ENCODE data around the gene MBNL1.

MBNL1 gene

GRCh38 chr3:152299249-152299976, 30.7 kb downstream of the MBNL1 start:
- DNase-seq, result no peak

- no peak for DNase-seq
Observed at GRCh38 chr3:152300029-152300731, 31.5 kb downstream of the MBNL1 start.

DNA sequence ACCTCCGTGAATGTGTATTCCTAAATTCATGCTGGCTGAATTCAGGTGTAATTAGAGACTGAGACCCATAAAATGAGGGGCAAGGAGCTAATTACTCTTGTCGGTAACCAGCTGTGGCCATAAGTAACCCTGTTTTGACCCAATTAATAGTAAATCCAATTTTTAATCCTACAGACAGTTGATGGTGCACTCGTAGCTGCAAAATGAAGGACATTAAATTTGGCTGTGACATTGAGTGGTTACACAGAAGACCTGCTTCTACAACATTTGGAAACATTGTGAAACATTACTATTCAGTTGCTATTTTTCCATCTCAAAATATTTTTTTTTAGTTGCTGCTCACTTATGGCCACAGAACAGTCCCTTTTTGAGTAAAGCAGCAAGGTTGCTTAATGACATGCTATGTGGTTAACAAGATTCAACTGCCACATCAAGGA, 33.0 kb downstream of the MBNL1 start:
- DNase-seq, result no peak

GRCh38 chr3:152302521-152303021, 33.8 kb downstream of the MBNL1 start:
- DNase-seq, result peak; percentile 90

GRCh38 chr3:152304160-152304559, 35.4 kb downstream of the MBNL1 start:
- DNase-seq, result no peak

GRCh38 chr3:152305075-152305474, 36.3 kb downstream of the MBNL1 start:
- DNase-seq, result no peak

- peak; percentile 46 for DNase-seq
Observed at GRCh38 chr3:152307829-152308474, 39.2 kb downstream of the MBNL1 start.

DNA sequence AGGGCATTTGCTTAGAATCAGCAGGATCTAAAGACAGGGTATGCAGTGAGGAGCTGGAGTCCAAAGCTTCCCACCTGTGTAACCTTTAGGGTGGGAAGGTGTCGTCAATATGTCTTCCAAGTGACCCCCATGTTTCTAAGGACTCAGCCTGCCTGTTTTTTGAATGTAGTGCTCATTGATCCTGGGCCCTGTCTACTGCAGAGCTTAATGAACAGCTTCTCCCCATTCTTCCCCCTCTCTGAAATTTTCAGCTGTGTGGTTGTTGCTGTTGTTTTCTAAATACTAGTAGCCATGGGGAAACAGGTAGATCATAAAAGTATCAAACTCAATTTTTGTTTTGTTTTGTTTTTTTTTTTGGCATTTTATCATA, 39.7 kb downstream of the MBNL1 start:
- DNase-seq, result no peak

- peak; percentile 32 for DNase-seq
Observed at GRCh38 chr3:152309031-152309430, 40.3 kb downstream of the MBNL1 start.

- DNase-seq, result peak; percentile 66
Observed at GRCh38 chr3:152309535-152310307, 41.0 kb downstream of the MBNL1 start.

- no peak for DNase-seq
Observed at GRCh38 chr3:152313430-152313829, 44.7 kb downstream of the MBNL1 start.

GRCh38 chr3:152313914-152314313, 45.2 kb downstream of the MBNL1 start:
- no peak for DNase-seq

DNA sequence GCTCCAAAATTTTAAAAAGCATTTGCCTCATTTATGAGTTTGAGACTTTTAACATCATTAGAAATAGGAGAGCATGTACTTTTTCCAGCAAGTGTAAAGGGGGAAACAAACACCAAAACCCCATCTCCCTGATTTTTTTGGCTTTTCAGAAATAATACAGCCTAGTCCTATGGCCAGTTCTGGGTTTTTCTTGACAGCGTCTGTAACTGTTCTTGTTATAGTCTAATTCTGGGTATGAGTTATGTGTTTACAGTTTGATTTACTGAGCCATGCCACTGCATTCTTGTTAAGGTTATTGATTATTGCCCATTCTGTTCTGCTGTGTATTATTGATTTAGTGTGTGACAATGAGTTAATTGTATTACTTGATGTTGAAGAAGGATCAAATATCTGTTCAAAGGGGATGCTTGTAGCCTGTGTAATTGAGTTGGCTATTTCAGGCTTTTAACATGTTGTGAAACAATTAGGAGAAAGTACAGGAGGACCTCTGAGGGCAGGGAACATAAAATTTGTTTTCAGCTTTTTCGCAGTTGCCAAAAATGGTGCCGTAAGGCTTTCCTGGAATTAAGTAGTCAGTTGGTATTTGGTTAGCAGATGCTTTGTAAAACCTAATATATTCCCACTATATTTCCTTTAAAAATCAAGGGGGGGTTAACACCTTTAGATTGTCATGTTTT, 46.1 kb downstream of the MBNL1 start:
- DNase-seq, result no peak

DNA sequence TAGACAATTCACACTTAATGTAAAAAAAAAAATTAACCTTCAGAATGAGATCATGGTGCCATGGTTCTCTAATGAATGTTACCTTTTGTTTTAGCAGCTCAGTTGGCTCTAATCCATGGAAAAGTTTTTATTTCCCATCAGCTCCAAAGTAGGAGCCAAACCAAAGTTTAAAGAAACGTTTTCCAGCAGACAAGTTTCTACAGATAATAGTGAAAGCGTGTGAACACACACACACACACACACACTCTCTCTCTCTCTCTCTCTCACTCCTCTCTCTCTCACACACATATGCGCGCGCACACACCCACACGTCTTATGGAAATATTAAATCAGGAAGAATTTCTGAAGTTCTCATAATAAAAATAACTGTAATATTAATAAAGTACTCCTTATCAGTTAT, 46.9 kb downstream of the MBNL1 start:
- no peak for DNase-seq

DNA sequence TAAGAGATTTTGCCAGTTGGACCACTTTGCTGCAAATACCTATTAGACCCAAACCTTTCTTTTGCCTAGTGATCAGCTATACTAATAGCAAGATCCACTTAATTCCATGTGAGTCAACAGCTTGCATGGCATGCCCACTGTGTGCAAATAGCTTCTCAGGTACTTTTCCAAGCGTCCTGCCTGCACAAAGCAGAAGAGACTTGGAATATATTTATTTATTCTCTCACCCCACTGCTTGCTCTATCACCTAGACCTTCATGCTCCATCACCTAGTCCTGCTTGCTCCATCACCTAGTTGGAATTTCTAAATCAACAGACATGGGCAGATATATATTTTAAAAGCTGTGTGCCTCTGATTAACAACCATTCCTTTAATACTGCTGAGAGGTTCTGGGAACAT, 47.6 kb downstream of the MBNL1 start:
- no peak for DNase-seq

- DNase-seq, result no peak
Observed at GRCh38 chr3:152317184-152317583, 48.5 kb downstream of the MBNL1 start.

- peak; percentile 75 for DNase-seq
Observed at GRCh38 chr3:152317956-152318355, 49.2 kb downstream of the MBNL1 start.

DNA sequence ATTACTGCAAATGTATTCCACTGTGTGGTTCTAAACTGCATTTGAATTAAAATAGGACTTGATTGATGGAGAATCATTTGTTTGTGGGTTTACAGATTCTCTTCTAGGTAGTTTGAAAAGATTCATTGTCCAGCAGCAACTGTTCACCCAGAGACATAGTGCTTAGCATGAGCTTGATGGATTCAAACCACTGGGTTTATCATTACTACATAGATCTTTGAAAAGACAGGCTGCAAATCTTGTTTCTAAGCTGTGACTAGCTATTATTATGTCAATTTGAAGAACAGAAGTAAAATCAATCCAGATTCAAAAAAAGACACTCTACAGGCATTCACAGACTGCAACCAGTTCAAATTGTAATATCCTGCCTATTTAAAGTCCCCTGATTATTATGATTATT, 49.8 kb downstream of the MBNL1 start:
- DNase-seq, result no peak

DNA sequence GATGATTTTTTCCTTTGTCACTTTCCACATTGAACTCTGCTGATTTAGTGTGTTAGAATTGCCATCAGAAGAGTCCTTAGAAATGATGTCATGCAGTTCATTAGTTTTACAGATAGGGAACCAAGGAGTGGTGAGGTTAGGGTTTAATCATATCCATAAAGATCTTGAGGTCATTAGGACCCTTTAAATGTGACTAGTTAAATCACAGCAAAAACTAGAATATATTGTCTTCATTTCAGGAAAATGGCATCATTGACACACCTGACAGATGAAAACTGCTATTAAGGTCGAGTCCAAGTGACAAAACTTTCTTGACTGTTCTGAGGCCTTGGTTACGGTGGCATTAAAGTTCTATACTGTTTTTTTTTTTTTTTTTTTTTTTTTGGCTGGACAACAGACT, 50.5 kb downstream of the MBNL1 start:
- no peak for DNase-seq

DNA sequence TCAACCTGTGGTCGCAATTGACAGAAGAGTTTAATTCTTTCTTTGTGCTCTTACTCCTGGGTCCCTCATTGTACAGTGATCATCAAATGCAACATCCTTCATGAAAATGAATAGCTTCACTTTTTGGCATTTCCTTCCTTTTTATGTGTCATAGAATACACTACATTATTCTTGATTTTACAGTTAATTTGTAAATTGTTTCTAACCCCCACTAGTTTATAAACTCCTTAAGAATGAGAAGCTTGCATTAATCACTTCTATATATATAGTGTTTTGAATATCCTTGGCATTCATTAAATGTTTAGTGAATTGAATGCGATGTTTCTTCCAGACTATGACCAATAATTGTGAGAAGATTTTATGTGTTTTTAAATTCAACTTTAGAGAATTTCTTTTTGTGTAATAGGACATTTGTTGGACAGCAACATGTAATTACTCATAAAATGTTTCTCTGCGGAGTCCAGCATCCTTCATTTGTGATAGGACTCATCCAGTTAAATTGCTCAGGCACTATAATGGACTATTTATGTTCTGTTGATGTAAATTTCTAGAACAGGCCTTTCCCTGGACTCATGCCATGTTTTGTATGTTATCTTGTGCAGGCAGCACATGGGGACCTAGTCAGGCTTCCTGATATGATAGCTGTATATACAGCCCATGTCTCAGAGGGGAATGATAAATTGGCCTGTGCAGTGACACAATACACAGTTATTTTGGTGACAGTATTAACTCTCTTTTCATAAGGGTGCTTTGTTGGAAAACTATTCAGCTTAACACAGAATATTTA, 51.3 kb downstream of the MBNL1 start:
- peak; percentile 56 for DNase-seq

GRCh38 chr3:152321200-152321954, 52.6 kb downstream of the MBNL1 start:
- no peak for DNase-seq

Measured in EL (cell line).